Keratinocyte (primary cell): ENCODE data around the gene MARCHF11. TPM values are rescaled to one million over a fixed set of nuclear protein-coding genes. Genes with fewer than 3 reads are reported as not detected.

ENCODE experiments used
- DNase-seq: peaks from one replicate; pipeline ENCODE4 v3.0.0-alpha.2; 2011; ENCODE audit warnings: low read depth, missing footprints, low spot score
- FAIRE-seq: peaks from 2 replicates; lab custom pipeline; 2011; peaks lifted over from hg19 to GRCh38; lab: Jason Lieb, UNC
- H2AFZ ChIP-seq: 2 replicates; pipeline ENCODE4 v1.6.0; 2012; ENCODE audit warnings: low read length, control low read depth, inconsistent platforms; ENCODE audit not compliant: control insufficient read depth
- H3K27ac ChIP-seq: 2 replicates; pipeline ENCODE4 v1.5.1; 2011; ENCODE audit warnings: low read length; ENCODE audit not compliant: control insufficient read depth, insufficient read depth
- H3K27me3 ChIP-seq: 3 replicates; pipeline ENCODE4 v1.6.0; 2011; ENCODE audit warnings: low read length; ENCODE audit not compliant: control insufficient read depth, insufficient read depth; ENCODE audit errors: extremely low read depth
- H3K36me3 ChIP-seq, 2 experiments: 2 replicates in 1 of 2; 3 replicates in 1 of 2; pipeline ENCODE4 v1.5.1; 2011; ENCODE audit warnings: low read length in 2 of 2, mild to moderate bottlenecking in 1 of 2; ENCODE audit not compliant: control insufficient read depth in 2 of 2, insufficient read depth in 2 of 2; ENCODE audit errors: extremely low read depth in 1 of 2
- H3K4me1 ChIP-seq: 3 replicates; pipeline ENCODE4 v1.5.1; 2011; ENCODE audit warnings: low read length; ENCODE audit not compliant: control insufficient read depth, insufficient read depth; ENCODE audit errors: extremely low read depth
- H3K4me2 ChIP-seq: 3 replicates; pipeline ENCODE4 v1.6.0; 2011; ENCODE audit warnings: low read depth, low read length; ENCODE audit not compliant: control insufficient read depth, insufficient read depth; ENCODE audit errors: extremely low read depth
- H3K4me3 ChIP-seq, 3 experiments: fragments of 200-600 bp in 1 of 3; sonication (generic) in 1 of 3; 2 replicates in 2 of 3; 3 replicates in 1 of 3; pipeline ENCODE4 v1.5.1; 2011 to 2016; ENCODE audit warnings: low read length in 3 of 3, mild to moderate bottlenecking in 3 of 3, control low read depth in 2 of 3, inconsistent platforms in 1 of 3, low read depth in 1 of 3, mixed read lengths in 1 of 3, mixed run types in 1 of 3, moderate library complexity in 1 of 3; ENCODE audit not compliant: control insufficient read depth in 2 of 3, insufficient read depth in 2 of 3; ENCODE audit errors: extremely low read depth in 1 of 3
- H3K79me2 ChIP-seq: 2 replicates; pipeline ENCODE4 v1.6.0; 2012; ENCODE audit warnings: low read length; ENCODE audit not compliant: control insufficient read depth, insufficient read depth
- H3K9ac ChIP-seq: 3 replicates; pipeline ENCODE4 v1.6.0; 2011; ENCODE audit warnings: low read length; ENCODE audit not compliant: control insufficient read depth, insufficient read depth; ENCODE audit errors: extremely low read depth
- H3K9me1 ChIP-seq: 3 replicates; pipeline ENCODE4 v1.6.0; 2011; ENCODE audit warnings: low read length; ENCODE audit not compliant: control insufficient read depth, insufficient read depth; ENCODE audit errors: extremely low read depth
- H3K9me3 ChIP-seq: 2 replicates; pipeline ENCODE4 v1.5.1; 2012; ENCODE audit warnings: low read depth, low read length; ENCODE audit not compliant: control insufficient read depth
- H4K20me1 ChIP-seq: 3 replicates; pipeline ENCODE4 v1.6.0; 2011; ENCODE audit warnings: low read length; ENCODE audit not compliant: control insufficient read depth, insufficient read depth; ENCODE audit errors: extremely low read depth
- EZH2 ChIP-seq: IDR thresholded peaks from one replicate; pipeline ENCODE4 v1.6.1; 2012; ENCODE audit warnings: inconsistent platforms, mild to moderate bottlenecking, low read length, moderate library complexity
- dilution Hi-C: fragments of 300-500 bp; cut with MboI; formaldehyde crosslinking; loops from one replicate; pipeline ENCODE4 v1.7.0; 2020; ENCODE audit warnings: low sequenced_read_pairs; ENCODE audit not compliant: extremely low pct_ligation_motif_present
- polyA plus RNA-seq, 5 experiments: library from polyadenylated mRNA; depleted of rRNA in 3 of 5; stranded (reverse) in 3 of 5; stranded (forward) in 1 of 5; unstranded in 1 of 5; fragments of >200 nt; gene quantifications; 1 replicate in 1 of 5; 2 replicates in 3 of 5; 3 replicates in 1 of 5; pipeline versions ENCODE4 v1.2.1 to v1.2.3, GENCODE V29; 2011 to 2012; ENCODE audit warnings: missing spikeins in 2 of 5, low read depth in 1 of 5, low replicate concordance in 1 of 5
- TF ChIP-seq, protein P1 (sequence below), 3 experiments: IDR thresholded peaks in 1 of 3; conservative IDR thresholded peaks in 1 of 3; optimal IDR thresholded peaks in 1 of 3; 2 replicates in 2 of 3; 3 replicates in 1 of 3; pipeline versions ENCODE3 to v1.5.1; 2011; ENCODE audit warnings: low read length in 3 of 3, mild to moderate bottlenecking in 3 of 3, moderate library complexity in 2 of 3, control low read depth in 1 of 3, inconsistent platforms in 1 of 3; ENCODE audit not compliant: insufficient read depth in 2 of 3; ENCODE audit errors: extremely low read depth in 1 of 3

MARCHF11 gene
- polyA plus RNA-seq, 1 donor (not counting 4 experiments of a cell fraction or from before 2014, with no cell fraction given), result 0.16 TPM

DNA sequence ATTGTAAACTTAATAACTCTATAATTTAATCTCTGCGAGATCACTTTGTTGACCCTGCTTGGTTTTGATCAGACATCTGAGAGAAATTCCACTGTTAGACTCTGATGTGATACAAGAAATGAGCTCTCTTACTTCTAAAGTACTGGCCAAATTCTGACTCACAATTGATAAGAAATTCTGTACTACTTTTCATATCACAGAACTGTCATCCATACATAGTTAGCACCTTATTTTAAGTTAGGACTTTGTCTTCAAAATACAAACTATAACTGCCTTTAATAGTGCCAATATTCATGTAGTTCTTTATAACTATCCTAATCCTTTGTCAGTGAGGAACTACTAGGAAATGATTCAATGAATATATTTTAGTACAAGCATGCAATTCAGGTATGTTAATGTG is 23.4 kb downstream of the MARCHF11 start:
- no peak for DNase-seq
- TF ChIP-seq, protein P1, sequence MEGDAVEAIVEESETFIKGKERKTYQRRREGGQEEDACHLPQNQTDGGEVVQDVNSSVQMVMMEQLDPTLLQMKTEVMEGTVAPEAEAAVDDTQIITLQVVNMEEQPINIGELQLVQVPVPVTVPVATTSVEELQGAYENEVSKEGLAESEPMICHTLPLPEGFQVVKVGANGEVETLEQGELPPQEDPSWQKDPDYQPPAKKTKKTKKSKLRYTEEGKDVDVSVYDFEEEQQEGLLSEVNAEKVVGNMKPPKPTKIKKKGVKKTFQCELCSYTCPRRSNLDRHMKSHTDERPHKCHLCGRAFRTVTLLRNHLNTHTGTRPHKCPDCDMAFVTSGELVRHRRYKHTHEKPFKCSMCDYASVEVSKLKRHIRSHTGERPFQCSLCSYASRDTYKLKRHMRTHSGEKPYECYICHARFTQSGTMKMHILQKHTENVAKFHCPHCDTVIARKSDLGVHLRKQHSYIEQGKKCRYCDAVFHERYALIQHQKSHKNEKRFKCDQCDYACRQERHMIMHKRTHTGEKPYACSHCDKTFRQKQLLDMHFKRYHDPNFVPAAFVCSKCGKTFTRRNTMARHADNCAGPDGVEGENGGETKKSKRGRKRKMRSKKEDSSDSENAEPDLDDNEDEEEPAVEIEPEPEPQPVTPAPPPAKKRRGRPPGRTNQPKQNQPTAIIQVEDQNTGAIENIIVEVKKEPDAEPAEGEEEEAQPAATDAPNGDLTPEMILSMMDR (optimal IDR thresholded peaks at IDR 0.05 in 1 of 3, IDR thresholded peaks at IDR 0.05 in 1 of 3, conservative IDR thresholded peaks at IDR 0.05 in 1 of 3; ENCODE audit: extremely low read depth in 1 of 3, insufficient read depth in 2 of 3, low read length in 3 of 3), result no peak
- no peak for TF ChIP-seq EZH2
- Histone ChIP-seq H2AFZ (no peak overlapping the region), H3K4me1 (no peaks in the 10 kb centered on the region), H3K79me2 (no peaks in the 10 kb centered on the region), H3K4me2 (no peak overlapping the region), H3K9me3 (no peaks in the 10 kb centered on the region), H3K4me3 (no peak overlapping the region), H3K27ac (no peak overlapping the region), H3K9me1 (no peaks in the 10 kb centered on the region), H4K20me1 (no peaks in the 10 kb centered on the region), H3K9ac (no peak overlapping the region), H3K27me3 (no peaks in the 10 kb centered on the region), H3K36me3 (no peaks in the 10 kb centered on the region)
- no peak for FAIRE-seq
- dilution Hi-C loops, result no loop called here

- dilution Hi-C loops, result no loop called here
- no peak overlapping the region for H3K4me3 ChIP-seq
- DNase-seq, result no peak
- no peak overlapping the region for H2AFZ ChIP-seq
- H3K9ac ChIP-seq, result no peak overlapping the region
- H3K9me3 ChIP-seq, result no peaks in the 10 kb centered on the region
- no peaks in the 10 kb centered on the region for H4K20me1 ChIP-seq
- H3K36me3 ChIP-seq, result no peaks in the 10 kb centered on the region
- no peaks in the 10 kb centered on the region for H3K27me3 ChIP-seq
- H3K4me2 ChIP-seq, result no peak overlapping the region
- H3K4me1 ChIP-seq, result no peaks in the 10 kb centered on the region
- TF ChIP-seq, protein P1 (optimal IDR thresholded peaks at IDR 0.05 in 1 of 3, IDR thresholded peaks at IDR 0.05 in 1 of 3, conservative IDR thresholded peaks at IDR 0.05 in 1 of 3; ENCODE audit: extremely low read depth in 1 of 3, insufficient read depth in 2 of 3, low read length in 3 of 3), result no peak
- no peak for TF ChIP-seq EZH2
- H3K79me2 ChIP-seq, result no peaks in the 10 kb centered on the region
- no peak overlapping the region for H3K27ac ChIP-seq
- no peak for FAIRE-seq
- H3K9me1 ChIP-seq, result no peaks in the 10 kb centered on the region
Observed at GRCh38 chr5:16152601-16153568, 26.7 kb downstream of the MARCHF11 start.
